HG02678 (cell line): ENCODE measurements around the gene SP2.

ENCODE experiments used
- ATAC-seq: cut with Tn5 transposase; IDR thresholded peaks from one replicate; pipeline ENCODE4 v1.9.1; 2021; ENCODE audit warnings: mild to moderate bottlenecking, moderate library complexity; ENCODE audit not compliant: unreplicated experiment

Gene SP2

GRCh38 chr17:47895856-47896671 lies at the start of gene SP2:
Gene SP2 (plus strand): TSS chr17:47896236. CDS start chr17:47896287, 51 bp downstream.
- peak; percentile 90 for ATAC-seq

GRCh38 chr17:47846716-47847340 lies 49.2 kb upstream of the SP2 start:
- no peak for ATAC-seq

- no peak for ATAC-seq
Measured at GRCh38 chr17:47847341-47848197, 48.5 kb upstream of the SP2 start.

- no peak for ATAC-seq
Measured at GRCh38 chr17:47848198-47848513, 47.9 kb upstream of the SP2 start.

- ATAC-seq, result no peak
Measured at GRCh38 chr17:47850373-47850691, 45.7 kb upstream of the SP2 start.

GRCh38 chr17:47850692-47851573 lies 45.1 kb upstream of the SP2 start, which contains the start of gene SP6:
Gene SP6 (minus strand): TSS chr17:47851163. CDS start chr17:47848429, 2,734 bp downstream.
- ATAC-seq, result no peak

- ATAC-seq, result no peak
Measured at GRCh38 chr17:47851764-47852112, 44.3 kb upstream of the SP2 start.

- ATAC-seq, result no peak
Measured at GRCh38 chr17:47852113-47852949, 43.7 kb upstream of the SP2 start.

GRCh38 chr17:47853616-47854015 lies 42.4 kb upstream of the SP2 start:
- no peak for ATAC-seq

GRCh38 chr17:47855737-47856136 lies 40.3 kb upstream of the SP2 start:
- ATAC-seq, result no peak

GRCh38 chr17:47856830-47857229 lies 39.2 kb upstream of the SP2 start:
- ATAC-seq, result no peak

- ATAC-seq, result no peak
Measured at GRCh38 chr17:47857551-47858455, 38.2 kb upstream of the SP2 start.

- ATAC-seq, result no peak
Measured at GRCh38 chr17:47860386-47860785, 35.6 kb upstream of the SP2 start.

- no peak for ATAC-seq
Measured at GRCh38 chr17:47862621-47863440, 33.2 kb upstream of the SP2 start.

GRCh38 chr17:47864791-47865216 lies 31.2 kb upstream of the SP2 start:
- no peak for ATAC-seq

GRCh38 chr17:47866941-47867340 lies 29.1 kb upstream of the SP2 start:
- no peak for ATAC-seq

- ATAC-seq, result no peak
Measured at GRCh38 chr17:47867813-47868533, 28.1 kb upstream of the SP2 start.
